Lower lobe of right lung (tissue), 2 donors: ENCODE results near the gene PKIG. TPM values are rescaled to one million over a fixed set of nuclear protein-coding genes. Genes with fewer than 3 reads are reported as not detected.

Experiments used
- ATAC-seq, 2 donors: fragments of 200-7000 bp; cut with Tn5 transposase; one replicate each; pipeline ENCODE4 v1.9.1; 2020 to 2022; ENCODE audit warnings: mild to moderate bottlenecking in 2 of 2, moderate library complexity in 2 of 2
- DNase-seq: peaks from one replicate; pipeline ENCODE4 v3.0.0-alpha.2; 2020
- H3K27ac ChIP-seq: fragments of 200-600 bp; one replicate; pipeline ENCODE4 v1.8.0; 2022
- H3K27me3 ChIP-seq: fragments of 200-600 bp; one replicate; pipeline ENCODE4 v1.8.0; 2022; ENCODE audit warnings: low read depth
- H3K36me3 ChIP-seq: fragments of 200-600 bp; one replicate; pipeline ENCODE4 v1.8.0; 2022; ENCODE audit warnings: mild to moderate bottlenecking
- H3K4me1 ChIP-seq: fragments of 200-600 bp; one replicate; pipeline ENCODE4 v1.8.0; 2022
- H3K4me3 ChIP-seq: fragments of 200-600 bp; one replicate; pipeline ENCODE4 v1.8.0; 2022; ENCODE audit warnings: mild to moderate bottlenecking
- H3K9me3 ChIP-seq: fragments of 200-600 bp; one replicate; pipeline ENCODE4 v1.8.0; 2022
- CTCF ChIP-seq: fragments of 200-600 bp; IDR thresholded peaks from one replicate; pipeline ENCODE4 v1.8.0; 2022; ENCODE audit warnings: antibody characterized with exemption, mild to moderate bottlenecking
- intact Hi-C: fragments of 100-400 bp; cut with DNase I; formaldehyde crosslinking; loops from one replicate; pipeline ENCODE4 v1.11.0; 2022
- total RNA-seq: library from RNA; stranded (reverse); fragmentation: NEBNext Ultra II Directional; extraction: Animal tissue kit (Norgen Biotek cat#: 25700); gene quantifications from one replicate; pipeline ENCODE4 v1.2.1, GENCODE V29; 2021
- donor health status: DM: no; HTN: yes; CAD: no; lungs with severe emphysema.

The PKIG gene
- total RNA-seq, 1 donor from 2014 or later, result 61.6 TPM

- Histone ChIP-seq H3K9me3 (no peaks in the 10 kb centered on the region), H3K4me3 (no peak overlapping the region), H3K36me3 (no peaks in the 10 kb centered on the region), H3K27me3 (no peaks in the 10 kb centered on the region), H3K27ac (peak overlapping the region; percentile 70), H3K4me1 (peaks cover 58% of the 10 kb centered on the region)
- intact Hi-C loops, result no loop called here
- TF ChIP-seq CTCF, result no peak
- DNase-seq (no peak), ATAC-seq (no peak)
Observed at GRCh38 chr20:44644667-44645131, 62.3 kb downstream of the PKIG start.

- Histone ChIP-seq H3K36me3 (no peaks in the 10 kb centered on the region), H3K9me3 (no peaks in the 10 kb centered on the region), H3K27me3 (no peaks in the 10 kb centered on the region), H3K4me1 (peaks cover 65% of the 10 kb centered on the region), H3K27ac (peak overlapping the region; percentile 58), H3K4me3 (no peak overlapping the region)
- ATAC-seq (no peak), DNase-seq (no peak)
- intact Hi-C loops, result no loop called here
- no peak for TF ChIP-seq CTCF
Observed at GRCh38 chr20:44646023-44646640, 63.8 kb downstream of the PKIG start.

DNA sequence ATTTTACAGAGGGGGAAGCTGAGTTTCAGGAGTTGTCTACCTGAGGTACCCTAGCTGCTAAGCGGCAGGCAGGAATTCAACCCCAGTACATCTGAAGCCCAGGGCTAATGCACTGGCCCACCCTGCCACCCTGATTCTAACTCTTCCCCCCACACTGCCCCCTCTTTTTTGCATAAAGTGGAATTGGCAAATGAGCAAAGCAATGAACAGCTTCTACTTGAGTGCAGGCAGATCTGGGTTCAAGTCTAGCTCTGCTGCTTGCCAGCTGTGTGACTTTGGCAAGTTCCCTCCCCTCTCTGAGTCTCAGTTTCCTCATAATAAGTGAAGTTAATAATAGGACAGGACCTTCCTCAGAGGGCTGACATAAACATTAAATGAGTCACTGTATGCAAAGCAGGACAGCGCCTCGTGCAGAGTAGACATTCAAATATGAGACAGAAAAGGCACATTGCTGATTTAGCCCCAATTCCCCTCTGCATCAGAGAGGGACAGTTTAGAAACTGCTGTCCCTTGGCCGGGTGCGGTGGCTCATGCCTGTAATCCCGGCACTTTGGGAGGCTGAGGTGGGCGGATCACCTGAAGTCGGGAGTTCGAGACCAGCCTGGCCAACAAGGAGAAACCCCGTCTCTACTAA, 64.4 kb downstream of the PKIG start:
- ATAC-seq (peak in 1 of 2 donors; percentile 6), DNase-seq (no peak)
- no peak for TF ChIP-seq CTCF
- Histone ChIP-seq H3K9me3 (no peaks in the 10 kb centered on the region), H3K4me1 (peaks cover 66% of the 10 kb centered on the region), H3K27ac (peak overlapping the region; percentile 58), H3K36me3 (no peaks in the 10 kb centered on the region), H3K27me3 (no peaks in the 10 kb centered on the region), H3K4me3 (no peak overlapping the region)
- intact Hi-C loops, result no loop called here

- TF ChIP-seq CTCF, result no peak
- ATAC-seq (no peak), DNase-seq (no peak)
- H3K27ac ChIP-seq, result no peak overlapping the region
- no peaks in the 10 kb centered on the region for H3K9me3 ChIP-seq
- H3K4me3 ChIP-seq, result no peak overlapping the region
- H3K36me3 ChIP-seq, result no peaks in the 10 kb centered on the region
- no peaks in the 10 kb centered on the region for H3K27me3 ChIP-seq
- intact Hi-C loops, result no loop called here
- H3K4me1 ChIP-seq, result peaks cover 55% of the 10 kb centered on the region
Observed at GRCh38 chr20:44648068-44648467, 65.7 kb downstream of the PKIG start.

- DNase-seq (no peak), ATAC-seq (no peak)
- Histone ChIP-seq H3K27ac (no peak overlapping the region), H3K4me1 (peaks cover 55% of the 10 kb centered on the region), H3K9me3 (no peaks in the 10 kb centered on the region), H3K27me3 (no peaks in the 10 kb centered on the region), H3K4me3 (no peak overlapping the region), H3K36me3 (no peaks in the 10 kb centered on the region)
- intact Hi-C loops, result no loop called here
- no peak for TF ChIP-seq CTCF
Observed at GRCh38 chr20:44648579-44648978, 66.2 kb downstream of the PKIG start.
